Testis (tissue), 2 donors: ENCODE data around the gene LDLRAD4.

Experiments used
- POLR2A ChIP-seq: fragments of 450-650 bp; IDR thresholded peaks from one replicate; pipeline ENCODE4 v1.6.1; 2017; ENCODE audit warnings: antibody characterized with exemption, mild to moderate bottlenecking, moderate library complexity
- TF ChIP-seq, protein P1 (sequence below), 3 experiments: fragments of 450-650 bp in 2 of 3; fragments of 200-600 bp in 1 of 3; sonication (generic) in 1 of 3; IDR thresholded peaks; one replicate each; pipeline ENCODE4 v1.5.1; 2016 to 2019; ENCODE audit warnings: antibody characterized with exemption in 3 of 3, mild to moderate bottlenecking in 2 of 3, moderate library complexity in 1 of 3

DNA sequence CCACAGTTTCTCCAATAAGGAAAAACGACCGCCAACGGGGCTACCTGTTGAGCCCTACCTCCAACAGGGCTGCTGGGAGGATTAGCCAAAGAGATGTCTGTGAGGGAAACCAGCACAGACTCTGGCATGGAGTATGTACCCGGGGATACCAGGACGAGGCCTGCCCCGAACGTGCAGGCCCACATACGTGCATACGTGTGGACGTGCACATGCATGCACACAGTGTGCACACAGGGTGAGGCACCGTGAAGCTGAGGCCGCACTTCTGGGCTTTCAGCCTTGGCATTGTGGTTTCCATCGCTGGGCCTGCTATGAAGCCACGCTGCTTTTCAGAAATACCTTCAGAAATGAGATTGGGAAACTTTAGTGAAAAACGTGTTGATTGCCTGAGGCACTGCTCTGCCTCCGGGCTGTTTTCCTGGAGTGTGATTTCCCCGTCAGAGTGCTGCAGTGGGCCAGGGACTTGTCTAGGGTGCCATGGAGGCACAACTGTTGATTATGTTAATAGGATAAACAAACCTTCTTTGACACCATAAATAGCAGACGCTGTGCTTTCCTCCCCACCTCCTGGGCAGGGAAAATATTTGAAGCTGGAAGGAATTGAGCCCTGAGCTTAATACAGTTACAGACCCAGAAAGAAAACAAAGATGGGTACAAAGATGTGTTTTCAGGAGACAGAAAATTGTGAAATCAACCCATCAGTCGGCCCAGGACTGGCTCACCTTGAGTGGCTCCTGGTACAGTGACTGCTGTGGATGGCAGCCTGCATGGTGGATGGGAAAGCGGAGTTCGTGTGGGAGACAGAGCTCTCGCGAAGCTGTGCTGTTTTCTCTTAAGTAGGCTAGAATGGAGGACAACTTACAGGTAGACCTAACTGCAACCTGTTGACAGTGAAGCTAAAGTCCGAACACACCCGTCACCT is 325.5 kb downstream of the LDLRAD4 start:
- TF ChIP-seq, protein P1, sequence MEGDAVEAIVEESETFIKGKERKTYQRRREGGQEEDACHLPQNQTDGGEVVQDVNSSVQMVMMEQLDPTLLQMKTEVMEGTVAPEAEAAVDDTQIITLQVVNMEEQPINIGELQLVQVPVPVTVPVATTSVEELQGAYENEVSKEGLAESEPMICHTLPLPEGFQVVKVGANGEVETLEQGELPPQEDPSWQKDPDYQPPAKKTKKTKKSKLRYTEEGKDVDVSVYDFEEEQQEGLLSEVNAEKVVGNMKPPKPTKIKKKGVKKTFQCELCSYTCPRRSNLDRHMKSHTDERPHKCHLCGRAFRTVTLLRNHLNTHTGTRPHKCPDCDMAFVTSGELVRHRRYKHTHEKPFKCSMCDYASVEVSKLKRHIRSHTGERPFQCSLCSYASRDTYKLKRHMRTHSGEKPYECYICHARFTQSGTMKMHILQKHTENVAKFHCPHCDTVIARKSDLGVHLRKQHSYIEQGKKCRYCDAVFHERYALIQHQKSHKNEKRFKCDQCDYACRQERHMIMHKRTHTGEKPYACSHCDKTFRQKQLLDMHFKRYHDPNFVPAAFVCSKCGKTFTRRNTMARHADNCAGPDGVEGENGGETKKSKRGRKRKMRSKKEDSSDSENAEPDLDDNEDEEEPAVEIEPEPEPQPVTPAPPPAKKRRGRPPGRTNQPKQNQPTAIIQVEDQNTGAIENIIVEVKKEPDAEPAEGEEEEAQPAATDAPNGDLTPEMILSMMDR (IDR thresholded peaks at IDR 0.05): no peak
- TF ChIP-seq POLR2A: no peak
